GM19468 (cell line): Measurements from ENCODE around the gene STK16.
"Not testable (repeated sequence)": the region's sequence is repeated elsewhere in the genome, so short reads cannot be mapped to it uniquely, and the experiment has no call there.

Source experiments
- ATAC-seq: cut with Tn5 transposase; IDR thresholded peaks from one replicate; pipeline ENCODE4 v1.9.1; 2021; ENCODE audit warnings: mild to moderate bottlenecking, moderate library complexity, moderate number of reproducible peaks; ENCODE audit not compliant: unreplicated experiment; ENCODE audit errors: extremely low read depth

Gene STK16

DNA sequence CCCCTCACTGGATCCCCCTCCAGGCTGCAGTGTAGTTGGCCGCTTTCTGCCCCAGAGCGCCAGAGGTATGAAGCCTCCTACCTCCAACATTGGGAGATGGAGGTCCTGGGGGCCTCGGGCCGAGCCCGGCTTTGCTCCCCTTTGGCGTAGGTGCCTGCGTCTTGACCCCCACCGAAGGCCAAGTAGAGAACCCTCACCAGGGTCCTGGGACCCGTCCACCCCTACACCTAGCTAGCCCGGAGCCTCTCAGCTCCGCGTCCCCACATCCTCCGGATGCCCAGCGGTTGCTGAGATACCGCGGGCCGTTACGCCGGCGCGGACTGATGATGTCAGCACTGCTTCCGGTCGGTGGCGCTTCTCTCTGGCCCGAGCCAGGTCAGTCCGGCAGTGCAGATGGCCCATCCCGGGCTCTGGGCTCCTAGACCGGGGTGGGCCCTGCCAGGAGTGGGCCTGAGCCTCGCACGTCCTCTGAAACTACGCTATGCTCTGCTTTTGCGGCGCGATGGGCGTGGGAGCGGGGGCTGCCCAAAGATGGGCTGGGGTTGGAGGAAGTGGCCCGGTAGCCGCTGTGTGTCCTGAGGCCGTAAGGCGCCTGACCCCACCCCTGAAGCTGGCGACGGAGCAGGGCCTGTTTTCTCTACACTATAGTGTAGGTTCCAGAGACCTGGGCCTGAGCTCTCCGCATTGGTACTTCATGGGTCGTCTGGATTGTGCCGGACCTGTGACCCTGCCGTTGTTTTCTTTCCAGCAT lies at the start of gene STK16, which contains the start of gene GLB1L:
STK16 (plus strand) TSS at position 332 of the 751 bp plus-strand sequence. CDS start 521 bp downstream, outside the sequence.
GLB1L (minus strand) TSS at position 297 of the 751 bp plus-strand sequence. CDS start 1,871 bp downstream, outside the sequence.
- peak; percentile 65 for ATAC-seq

GRCh38 chr2:219197388-219197787 lies 47.9 kb upstream of the STK16 start:
- ATAC-seq = no peak

- ATAC-seq = no peak
Measured at GRCh38 chr2:219198974-219199373, 46.3 kb upstream of the STK16 start.

GRCh38 chr2:219199470-219200211 lies 45.6 kb upstream of the STK16 start:
- no peak for ATAC-seq

DNA sequence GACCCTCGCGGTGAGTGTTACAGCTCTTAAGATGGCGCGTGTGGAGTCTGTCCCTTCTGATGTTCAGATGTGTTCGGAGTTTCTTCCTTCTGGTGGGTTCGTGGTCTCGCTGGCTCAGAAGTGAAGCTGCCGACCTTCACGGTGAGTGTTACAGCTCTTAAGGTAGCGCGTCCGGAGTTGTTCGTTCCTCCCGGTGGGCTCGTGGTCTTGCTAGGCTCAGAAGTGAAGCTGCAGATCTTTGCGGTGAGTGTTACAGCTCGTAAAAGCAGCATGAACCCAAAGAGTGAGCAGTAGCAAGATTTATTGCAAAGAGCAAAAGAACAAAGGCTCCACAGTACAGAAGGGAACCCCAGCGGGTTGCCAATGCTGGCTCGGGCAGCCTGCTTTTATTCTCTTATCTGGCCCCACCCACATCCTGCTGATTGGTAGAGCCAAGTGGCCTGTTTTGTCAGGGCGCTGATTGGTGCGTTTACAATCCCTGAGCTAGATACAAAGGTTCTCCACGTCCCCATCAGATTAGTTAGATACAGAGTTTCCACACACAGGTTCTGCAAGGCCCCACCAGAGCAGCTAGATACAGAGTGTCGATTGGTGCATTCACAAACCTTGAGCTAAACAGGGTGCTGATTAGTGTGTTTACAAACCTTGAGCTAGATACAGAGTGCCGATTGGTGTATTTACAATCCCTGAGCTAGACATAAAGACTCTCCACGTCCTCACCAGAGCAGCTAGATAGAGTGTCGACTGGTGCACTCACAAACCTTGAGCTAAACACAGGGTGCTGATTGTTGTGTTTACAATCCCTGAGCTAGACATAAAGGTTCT lies 44.6 kb upstream of the STK16 start:
- ATAC-seq = not testable (repeated sequence)

DNA sequence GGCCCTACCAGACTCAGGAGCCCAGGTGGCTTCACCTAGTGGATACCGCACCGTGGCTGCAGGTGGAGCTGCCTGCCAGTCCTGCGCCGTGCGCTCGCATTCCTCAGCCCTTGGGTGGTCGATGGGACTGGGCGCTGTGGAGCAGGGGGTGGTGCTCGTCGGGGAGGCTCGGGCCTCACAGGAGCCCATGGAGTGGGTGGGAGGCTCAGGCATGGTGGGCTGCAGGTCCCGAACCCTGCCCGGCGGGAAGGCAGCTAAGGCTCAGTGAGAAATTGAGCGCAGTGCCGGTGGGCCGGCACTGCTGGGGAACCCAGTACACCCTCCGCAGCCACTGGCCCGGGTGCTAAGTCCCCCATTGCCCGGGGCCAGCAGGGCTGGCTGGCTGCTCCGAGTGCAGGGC lies 43.9 kb upstream of the STK16 start:
- ATAC-seq = not testable (repeated sequence)

- no peak for ATAC-seq
Measured at GRCh38 chr2:219204425-219205164, 40.7 kb upstream of the STK16 start.

DNA sequence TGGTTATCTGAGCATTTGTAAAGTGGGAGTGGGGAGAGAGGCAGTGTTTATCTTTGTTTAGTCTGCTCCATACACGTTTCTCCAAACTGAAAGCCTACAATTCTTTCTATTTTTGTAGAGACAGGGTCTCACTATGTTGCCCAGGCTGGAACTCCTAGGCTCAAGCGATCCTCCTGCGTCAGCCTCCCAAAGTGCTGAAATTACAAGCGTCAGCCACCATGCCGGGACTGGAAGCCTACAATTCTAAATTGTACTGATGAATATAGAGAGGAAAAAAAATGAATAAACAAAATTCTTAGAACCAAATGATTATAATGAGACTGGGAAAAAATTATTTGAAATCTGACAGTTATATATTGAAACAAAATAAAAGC lies 40.1 kb upstream of the STK16 start:
- no peak for ATAC-seq

DNA sequence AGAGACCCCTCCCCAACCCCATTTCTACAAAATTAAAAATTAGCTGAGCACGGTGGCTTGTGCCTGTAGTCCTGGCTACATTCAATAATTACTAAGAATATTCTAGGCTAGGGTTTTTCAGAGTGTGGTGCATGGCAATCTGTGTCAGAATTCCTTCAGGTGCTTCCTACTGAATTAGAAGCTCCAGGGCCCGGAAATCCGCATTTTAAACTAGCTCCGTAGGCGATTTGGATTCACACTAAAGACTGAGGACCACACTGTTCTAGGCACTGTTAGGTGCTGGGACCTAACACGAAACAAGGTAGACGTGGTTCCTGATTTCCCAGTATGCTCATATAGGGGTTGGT lies 39.3 kb upstream of the STK16 start:
- no peak for ATAC-seq

GRCh38 chr2:219206328-219207133 lies 38.7 kb upstream of the STK16 start, which contains the start of gene ZFAND2B:
Gene ZFAND2B, plus strand, starts transcription at chr2:219206782. Its CDS starts 206 bp downstream, at chr2:219206988.
- ATAC-seq = peak; percentile 97

- no peak for ATAC-seq
Measured at GRCh38 chr2:219207134-219207883, 38.0 kb upstream of the STK16 start.

GRCh38 chr2:219207884-219208740 lies 37.2 kb upstream of the STK16 start:
- ATAC-seq = no peak

GRCh38 chr2:219209236-219210195 lies 35.8 kb upstream of the STK16 start:
- ATAC-seq = no peak

GRCh38 chr2:219210196-219210885 lies 34.9 kb upstream of the STK16 start:
- no peak for ATAC-seq

GRCh38 chr2:219210886-219211362 lies 34.4 kb upstream of the STK16 start:
- ATAC-seq = no peak

DNA sequence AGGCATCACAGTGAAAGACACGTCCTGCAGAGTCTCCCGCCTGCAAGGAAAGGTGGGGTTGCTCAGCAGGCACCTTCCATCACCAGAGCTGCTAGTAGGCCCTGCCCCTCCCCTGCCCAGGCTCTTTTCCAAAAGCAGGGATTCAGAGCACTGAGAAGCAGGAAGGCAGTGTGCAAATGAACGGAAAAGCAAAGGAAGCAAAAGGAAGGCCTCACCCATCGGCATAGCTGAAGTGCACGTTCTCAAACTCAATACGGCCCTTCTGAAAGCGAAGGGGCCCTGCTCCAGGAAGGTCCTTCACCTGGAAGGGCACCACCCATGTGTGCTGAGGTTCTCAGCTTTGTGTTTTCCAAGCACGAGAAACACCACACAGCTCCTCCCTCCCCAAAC lies 32.3 kb upstream of the STK16 start:
- no peak for ATAC-seq
